HepG2 (cell line): Measurements from ENCODE around the gene CAMK2D. TPM values are rescaled to one million over a fixed set of nuclear protein-coding genes. Genes with fewer than 3 reads are reported as not detected.

Experiments
- ARHGAP35 ChIP-seq: sonication (generic); formaldehyde crosslinking; IDR thresholded peaks from 2 replicates; pipeline ENCODE4 v1.9.0; 2022; ENCODE audit warnings: mild to moderate bottlenecking, inconsistent platforms, moderate library complexity, missing genetic modification reagents, borderline replicate concordance
- DMAP1 ChIP-seq: IDR thresholded peaks from 2 replicates; pipeline ENCODE4 v1.6.1; 2016
- KMT2B ChIP-seq: IDR thresholded peaks from 2 replicates; pipeline ENCODE4 v1.6.1; 2016; ENCODE audit warnings: missing genetic modification reagents, missing compliant biosample characterization
- MAFF ChIP-seq: IDR thresholded peaks from 2 replicates; pipeline ENCODE4 v1.6.1; 2011; ENCODE audit warnings: low read depth, low read length, improper control_type of control experiment
- MZF1 ChIP-seq: sonication (generic); formaldehyde crosslinking; IDR thresholded peaks from 2 replicates; pipeline ENCODE4 v1.8.1; 2023; ENCODE audit warnings: mild to moderate bottlenecking, missing genetic modification reagents, borderline replicate concordance
- NR1H2 ChIP-seq: sonication (generic); formaldehyde crosslinking; IDR thresholded peaks from 2 replicates; pipeline ENCODE4 v1.8.1; 2022; ENCODE audit warnings: low read depth, missing genetic modification reagents, borderline replicate concordance
- SETDB1 ChIP-seq: sonication (generic); formaldehyde crosslinking; IDR thresholded peaks from 2 replicates; pipeline ENCODE4 v1.5.1; 2020; ENCODE audit warnings: missing genetic modification reagents, mild to moderate bottlenecking, borderline replicate concordance
- SNAPC4 ChIP-seq: sonication (generic); formaldehyde crosslinking; IDR thresholded peaks from 2 replicates; pipeline ENCODE4 v1.4.0; 2020; ENCODE audit warnings: mild to moderate bottlenecking, missing genetic modification reagents
- ZBTB20 ChIP-seq: sonication (generic); formaldehyde crosslinking; IDR thresholded peaks from 2 replicates; pipeline ENCODE4 v1.8.1; 2023; ENCODE audit warnings: missing genetic modification reagents, low read depth, mild to moderate bottlenecking, borderline replicate concordance
- ZMYM3 ChIP-seq: sonication (generic); formaldehyde crosslinking; IDR thresholded peaks from 2 replicates; pipeline ENCODE4 v1.5.1; 2020; ENCODE audit warnings: mild to moderate bottlenecking, missing genetic modification reagents
- ZNF205 ChIP-seq: IDR thresholded peaks from 2 replicates; pipeline ENCODE4 v1.6.1; 2018; ENCODE audit warnings: missing biosample characterization, missing genetic modification reagents
- ZNF766 ChIP-seq: sonication (generic); formaldehyde crosslinking; IDR thresholded peaks from 2 replicates; pipeline ENCODE4 v1.5.0; 2020; ENCODE audit warnings: missing genetic modification reagents, borderline replicate concordance
- ZNF773 ChIP-seq: sonication (generic); formaldehyde crosslinking; IDR thresholded peaks from 2 replicates; pipeline ENCODE4 v1.4.0; 2020; ENCODE audit warnings: missing genetic modification reagents, borderline replicate concordance
- ZSCAN9 ChIP-seq: IDR thresholded peaks from 2 replicates; pipeline ENCODE4 v1.6.1; 2016; ENCODE audit warnings: borderline replicate concordance
- polyA plus RNA-seq, 8 experiments: library from polyadenylated mRNA; depleted of rRNA in 3 of 8; stranded (reverse) in 7 of 8; unstranded in 1 of 8; fragments of >200 nt; fragmentation: Illumina TruSeq in 4 of 8; extraction: Trizol in 4 of 8; gene quantifications; 2 replicates each; pipeline versions ENCODE4 v1.2.1 to v1.2.3, GENCODE V29; 2011 to 2016; ENCODE audit warnings: low read depth in 4 of 8, missing spikeins in 1 of 8, mixed read lengths in 1 of 8; ENCODE audit not compliant: insufficient read depth in 1 of 8
- total RNA-seq, 5 experiments: library from RNA; depleted of rRNA; stranded (reverse); fragments of >200 nt; fragmentation: Illumina TruSeq; extraction: Trizol; gene quantifications; 2 replicates each; pipeline ENCODE4 v1.2.3, GENCODE V29; 2016; ENCODE audit warnings: low read depth in 1 of 5
- TF ChIP-seq, protein P1 (sequence below): sonication (generic); formaldehyde crosslinking; IDR thresholded peaks from 2 replicates; pipeline ENCODE4 v1.5.1; 2020; ENCODE audit warnings: missing genetic modification reagents, mild to moderate bottlenecking, borderline replicate concordance
- TF ChIP-seq, protein P2 (sequence below): IDR thresholded peaks from 2 replicates; pipeline ENCODE4 v1.6.1; 2016; ENCODE audit warnings: low read depth
- TF ChIP-seq, protein P3 (sequence below): IDR thresholded peaks from 2 replicates; pipeline ENCODE4 v1.6.1; 2018; ENCODE audit warnings: missing genetic modification reagents

The CAMK2D gene
- total and polyA plus RNA-seq, 2 of the 13 experiments (the other 11 are each of a cell fraction or from before 2014, with no cell fraction given), result 18.0 to 65.4 TPM

GRCh38 chr4:113784497-113785250 is 23.1 kb upstream of the CAMK2D start (continued):
- TF ChIP-seq, protein P1, sequence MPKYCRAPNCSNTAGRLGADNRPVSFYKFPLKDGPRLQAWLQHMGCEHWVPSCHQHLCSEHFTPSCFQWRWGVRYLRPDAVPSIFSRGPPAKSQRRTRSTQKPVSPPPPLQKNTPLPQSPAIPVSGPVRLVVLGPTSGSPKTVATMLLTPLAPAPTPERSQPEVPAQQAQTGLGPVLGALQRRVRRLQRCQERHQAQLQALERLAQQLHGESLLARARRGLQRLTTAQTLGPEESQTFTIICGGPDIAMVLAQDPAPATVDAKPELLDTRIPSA, result no peak
- TF ChIP-seq MZF1 (no peak), ZSCAN9 (CRISPR knock-in tag) (0 out of 2 replicates have a peak, but pooled peaks have one; percentile 57), ZNF766 (no peak), MAFF (peak; percentile 78), ARHGAP35 (CRISPR knock-in tag) (no peak), ZBTB20 (CRISPR knock-in tag) (peak; percentile 39; the same call in 1 of the 2 replicates), SETDB1 (CRISPR knock-in tag) (no peak), SNAPC4 (CRISPR knock-in tag) (no peak), ZNF205 (CRISPR knock-in tag) (no peak), KMT2B (CRISPR knock-in tag) (no peak), NR1H2 (no peak), ZMYM3 (no peak), DMAP1 (CRISPR knock-in tag) (no peak), ZNF773 (CRISPR knock-in tag) (no peak)
- TF ChIP-seq, protein P2, sequence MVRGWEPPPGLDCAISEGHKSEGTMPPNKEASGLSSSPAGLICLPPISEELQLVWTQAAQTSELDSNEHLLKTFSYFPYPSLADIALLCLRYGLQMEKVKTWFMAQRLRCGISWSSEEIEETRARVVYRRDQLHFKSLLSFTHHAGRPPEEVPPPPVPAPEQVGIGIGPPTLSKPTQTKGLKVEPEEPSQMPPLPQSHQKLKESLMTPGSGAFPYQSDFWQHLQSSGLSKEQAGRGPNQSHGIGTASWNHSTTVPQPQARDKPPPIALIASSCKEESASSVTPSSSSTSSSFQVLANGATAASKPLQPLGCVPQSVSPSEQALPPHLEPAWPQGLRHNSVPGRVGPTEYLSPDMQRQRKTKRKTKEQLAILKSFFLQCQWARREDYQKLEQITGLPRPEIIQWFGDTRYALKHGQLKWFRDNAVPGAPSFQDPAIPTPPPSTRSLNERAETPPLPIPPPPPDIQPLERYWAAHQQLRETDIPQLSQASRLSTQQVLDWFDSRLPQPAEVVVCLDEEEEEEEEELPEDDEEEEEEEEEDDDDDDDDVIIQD (CRISPR knock-in tag), result peak; percentile 87; the same call in 1 of the 2 replicates
- TF ChIP-seq, protein P3, sequence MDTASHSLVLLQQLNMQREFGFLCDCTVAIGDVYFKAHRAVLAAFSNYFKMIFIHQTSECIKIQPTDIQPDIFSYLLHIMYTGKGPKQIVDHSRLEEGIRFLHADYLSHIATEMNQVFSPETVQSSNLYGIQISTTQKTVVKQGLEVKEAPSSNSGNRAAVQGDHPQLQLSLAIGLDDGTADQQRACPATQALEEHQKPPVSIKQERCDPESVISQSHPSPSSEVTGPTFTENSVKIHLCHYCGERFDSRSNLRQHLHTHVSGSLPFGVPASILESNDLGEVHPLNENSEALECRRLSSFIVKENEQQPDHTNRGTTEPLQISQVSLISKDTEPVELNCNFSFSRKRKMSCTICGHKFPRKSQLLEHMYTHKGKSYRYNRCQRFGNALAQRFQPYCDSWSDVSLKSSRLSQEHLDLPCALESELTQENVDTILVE, result no peak
